ENCODE data around the gene FAM43B. TPM values are rescaled to one million over a fixed set of nuclear protein-coding genes. Genes with fewer than 3 reads are reported as not detected.

The FAM43B gene
- total and polyA plus RNA-seq, 9 donors: 0.04 to 1.1 (median 0.41) TPM; not detected in 3

DNA sequence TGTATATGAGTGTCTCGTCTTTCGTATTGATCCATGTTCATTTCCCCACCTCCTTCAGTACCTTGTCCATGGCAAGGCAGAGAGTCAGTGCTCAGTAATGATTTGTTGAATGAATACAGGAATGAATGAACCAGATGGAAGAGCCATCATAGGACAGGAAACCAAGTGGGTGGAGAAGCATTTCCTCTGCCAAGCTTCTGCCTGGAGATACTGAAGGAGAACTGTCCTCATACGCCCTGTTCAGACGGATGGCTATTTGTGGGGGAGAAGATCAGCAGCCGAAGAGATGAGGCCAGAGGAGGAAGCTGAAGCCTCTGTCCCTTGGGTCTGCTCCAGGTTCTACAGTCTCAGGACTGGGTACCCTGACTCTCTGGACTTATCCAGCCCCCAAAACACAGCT lies 5.8 kb downstream of the FAM43B start:
- TF ChIP-seq EP300 (IDR thresholded peaks at IDR 0.05) (no peak), POLR2A (IDR thresholded peaks at IDR 0.05) (no peak)
- TF ChIP-seq, protein P1, sequence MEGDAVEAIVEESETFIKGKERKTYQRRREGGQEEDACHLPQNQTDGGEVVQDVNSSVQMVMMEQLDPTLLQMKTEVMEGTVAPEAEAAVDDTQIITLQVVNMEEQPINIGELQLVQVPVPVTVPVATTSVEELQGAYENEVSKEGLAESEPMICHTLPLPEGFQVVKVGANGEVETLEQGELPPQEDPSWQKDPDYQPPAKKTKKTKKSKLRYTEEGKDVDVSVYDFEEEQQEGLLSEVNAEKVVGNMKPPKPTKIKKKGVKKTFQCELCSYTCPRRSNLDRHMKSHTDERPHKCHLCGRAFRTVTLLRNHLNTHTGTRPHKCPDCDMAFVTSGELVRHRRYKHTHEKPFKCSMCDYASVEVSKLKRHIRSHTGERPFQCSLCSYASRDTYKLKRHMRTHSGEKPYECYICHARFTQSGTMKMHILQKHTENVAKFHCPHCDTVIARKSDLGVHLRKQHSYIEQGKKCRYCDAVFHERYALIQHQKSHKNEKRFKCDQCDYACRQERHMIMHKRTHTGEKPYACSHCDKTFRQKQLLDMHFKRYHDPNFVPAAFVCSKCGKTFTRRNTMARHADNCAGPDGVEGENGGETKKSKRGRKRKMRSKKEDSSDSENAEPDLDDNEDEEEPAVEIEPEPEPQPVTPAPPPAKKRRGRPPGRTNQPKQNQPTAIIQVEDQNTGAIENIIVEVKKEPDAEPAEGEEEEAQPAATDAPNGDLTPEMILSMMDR (IDR thresholded peaks at IDR 0.05): no peak
- intact Hi-C loops (cut with DNase I): no loop called here
- H3K27ac ChIP-seq: no peak overlapping the region
- H3K36me3 ChIP-seq: no peaks in the 10 kb centered on the region
- no peak overlapping the region for H3K4me3 ChIP-seq
- no peak for DNase-seq
- WGBS, 3 donors: 44 to 47% (median 46%) methylated on average over 5 of the region's 5 CpGs
- no peaks in the 10 kb centered on the region for H3K27me3 ChIP-seq
- H3K9me3 ChIP-seq: no peaks in the 10 kb centered on the region
- H3K4me1 ChIP-seq (ENCODE audit: insufficient read depth): no peaks in the 10 kb centered on the region

DNA sequence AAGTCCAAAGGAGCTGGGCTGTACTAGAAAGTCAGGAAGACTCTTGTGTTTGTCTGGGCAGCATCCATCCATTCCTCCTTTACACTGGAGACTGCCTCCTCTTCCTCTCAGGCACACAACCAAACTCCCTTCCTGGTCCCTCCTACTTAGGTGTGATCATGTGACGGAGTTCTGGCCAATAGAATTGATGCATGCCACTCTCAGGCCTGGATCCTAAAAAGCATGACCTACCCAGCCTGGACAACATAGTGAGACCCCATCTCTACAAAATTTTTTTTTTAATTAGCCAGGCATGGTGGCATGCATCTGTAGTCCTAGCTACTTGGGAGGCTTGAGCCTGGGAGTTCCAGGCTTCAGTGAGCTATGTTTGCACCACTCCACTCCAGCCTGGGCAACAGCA lies 8.6 kb downstream of the FAM43B start:
- intact Hi-C loops (cut with DNase I): no loop called here
- no peak for DNase-seq
- Histone ChIP-seq H3K36me3 (no peaks in the 10 kb centered on the region), H3K27me3 (no peaks in the 10 kb centered on the region), H3K4me3 (no peak overlapping the region), H3K9me3 (no peaks in the 10 kb centered on the region), H3K4me1 (ENCODE audit: insufficient read depth) (no peaks in the 10 kb centered on the region), H3K27ac (no peak overlapping the region)
- WGBS, 3 donors: 37 to 95% (median 88%) methylated on average over 1 of the region's 1 CpG
- TF ChIP-seq, protein P1 (IDR thresholded peaks at IDR 0.05): no peak
- TF ChIP-seq POLR2A (IDR thresholded peaks at IDR 0.05) (no peak), EP300 (IDR thresholded peaks at IDR 0.05) (no peak)

DNA sequence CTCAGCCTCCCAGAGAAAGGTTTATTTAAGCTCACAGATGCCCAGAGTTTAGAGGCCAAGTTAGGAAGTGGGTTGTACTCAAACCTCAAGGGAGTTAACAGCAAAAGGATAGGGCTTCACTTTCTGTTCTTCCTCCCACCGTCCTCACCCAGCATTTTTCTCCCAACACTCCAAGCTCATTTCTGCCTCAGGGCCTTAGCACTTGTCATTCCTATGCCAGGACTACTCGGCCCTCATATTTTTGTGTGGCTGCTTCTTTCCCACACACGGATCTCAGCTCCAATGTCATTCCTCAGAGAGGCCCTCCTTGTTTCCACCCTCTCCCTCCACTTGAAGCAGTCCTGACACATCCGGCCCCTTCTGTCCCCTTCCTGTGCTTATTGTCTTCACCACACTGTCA lies 12.9 kb downstream of the FAM43B start:
- intact Hi-C loops (cut with DNase I): no loop called here
- 52 to 64% (median 58%) methylated on average over 4 of the region's 4 CpGs for WGBS, 3 donors
- Histone ChIP-seq H3K4me3 (no peak overlapping the region), H3K27me3 (no peaks in the 10 kb centered on the region), H3K4me1 (ENCODE audit: insufficient read depth) (no peaks in the 10 kb centered on the region), H3K9me3 (no peaks in the 10 kb centered on the region), H3K27ac (no peak overlapping the region), H3K36me3 (no peaks in the 10 kb centered on the region)
- TF ChIP-seq POLR2A (IDR thresholded peaks at IDR 0.05) (no peak), EP300 (IDR thresholded peaks at IDR 0.05) (no peak)
- TF ChIP-seq, protein P1 (IDR thresholded peaks at IDR 0.05): no peak
- no peak for DNase-seq

DNA sequence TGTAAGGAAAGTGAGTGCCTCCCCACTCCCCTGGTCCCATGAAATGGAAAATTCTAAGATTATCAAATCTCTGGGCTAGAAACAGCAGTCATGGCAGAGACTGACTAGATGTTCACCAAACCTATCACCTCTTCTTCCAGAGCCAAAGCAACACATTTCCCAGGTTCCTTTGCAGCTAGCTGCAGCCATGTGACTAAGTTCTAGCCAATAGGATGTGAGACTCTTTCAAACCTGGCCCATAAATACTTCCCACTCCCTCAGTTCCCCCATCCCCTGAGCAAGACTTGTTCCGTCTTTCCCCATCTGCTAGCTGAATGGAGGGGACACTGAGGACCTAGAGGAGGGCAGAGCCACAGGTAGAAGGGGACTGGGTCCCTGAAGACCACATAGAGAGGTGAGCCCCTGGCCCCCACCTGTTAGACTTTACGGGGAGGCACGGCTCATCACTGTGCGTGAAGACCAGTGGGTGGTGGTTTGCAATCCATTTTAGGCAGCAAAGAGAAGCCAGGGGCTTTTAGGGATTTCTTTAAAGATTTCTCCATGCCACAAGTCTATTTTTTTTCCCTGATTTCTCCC lies 17.2 kb downstream of the FAM43B start:
- 86 to 88% (median 86%) methylated on average over 4 of the region's 4 CpGs for WGBS, 3 donors
- intact Hi-C loops (cut with DNase I): no loop called here
- TF ChIP-seq, protein P1 (IDR thresholded peaks at IDR 0.05): no peak
- TF ChIP-seq EP300 (IDR thresholded peaks at IDR 0.05) (no peak), POLR2A (IDR thresholded peaks at IDR 0.05) (no peak)
- H3K9me3 ChIP-seq: peaks cover 0 to 3% of the 10 kb centered on the region in 2 donors
- H3K4me3 ChIP-seq: no peak overlapping the region
- H3K4me1 ChIP-seq (ENCODE audit: insufficient read depth): no peaks in the 10 kb centered on the region
- DNase-seq: no peak
- no peaks in the 10 kb centered on the region for H3K36me3 ChIP-seq
- no peak overlapping the region for H3K27ac ChIP-seq
- no peaks in the 10 kb centered on the region for H3K27me3 ChIP-seq

All from ovary (tissue), 9 donors.